Right ventricle myocardium inferior (tissue), 1 donor: Measurements from ENCODE around the gene DDX3Y. TPM values are rescaled to one million over a fixed set of nuclear protein-coding genes. Genes with fewer than 3 reads are reported as not detected.

ENCODE experiments used
- ATAC-seq: fragments of 200-7000 bp; cut with Tn5 transposase; one replicate; pipeline ENCODE4 v1.9.1; 2020; ENCODE audit warnings: mild to moderate bottlenecking, moderate library complexity
- DNase-seq: peaks from one replicate; pipeline ENCODE4 v3.0.0; 2021; ENCODE audit errors: missing footprints
- intact Hi-C: fragments of 100-400 bp; cut with DNase I; formaldehyde crosslinking; loops from one replicate; pipeline ENCODE4 v1.11.0; 2022
- long read RNA-seq: library from polyadenylated mRNA; unstranded; transcript quantifications from one replicate; pipeline ENCODE4 v2.0.0, GENCODE V29; 2021
- total RNA-seq: library from RNA; stranded (reverse); fragmentation: NEBNext Ultra II Directional; extraction: Animal tissue kit (Norgen Biotek cat#: 25700); gene quantifications from one replicate; pipeline ENCODE4 v1.2.1, GENCODE V29; 2021
- donor health status: DM: no; HTN: yes; CAD: no; lungs with severe emphysema.

The DDX3Y gene
- 29.5 TPM for total RNA-seq
- long read RNA-seq, full-length matches to known transcripts, result 12 of 16 reads
- long read RNA-seq, partial matches to known transcripts, result 1 of 16 reads
- long read RNA-seq, other reads (novel, unspliced or antisense), result 3 of 16 reads

- intact Hi-C loops, result no loop called here
- ATAC-seq (peak; percentile 99), DNase-seq (peak; percentile 88)
Measured at GRCh38 chrY:12904618-12905516, at the start of gene DDX3Y. TSS of gene DDX3Y (plus strand) at chrY:12904868. CDS start at chrY:12904937, 69 bp downstream.

DNA sequence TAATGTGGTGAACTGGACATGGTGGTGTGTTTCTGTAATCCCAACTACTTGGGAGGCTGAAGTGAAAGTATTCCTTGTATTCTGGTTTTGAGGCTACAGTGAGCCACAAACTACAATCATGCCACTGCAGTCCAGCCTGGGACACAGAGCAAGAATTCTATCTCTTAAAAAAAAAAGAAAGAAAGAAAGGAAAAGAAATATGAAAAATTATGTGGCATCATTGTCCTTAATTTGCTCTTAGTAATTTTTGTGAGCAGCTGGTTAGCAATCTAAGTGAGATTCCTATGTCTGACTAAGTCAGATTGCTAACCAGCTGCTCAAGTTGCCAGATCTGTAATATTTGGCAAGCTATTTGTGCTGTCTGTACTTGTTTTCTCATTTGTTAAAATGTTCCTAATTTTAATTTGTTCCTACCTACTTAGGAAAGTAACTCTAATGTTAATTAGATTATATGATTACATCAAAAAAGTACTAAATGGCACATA is 48.8 kb upstream of the DDX3Y start:
- ATAC-seq (no peak), DNase-seq (no peak)
- intact Hi-C loops, result no loop called here

DNA sequence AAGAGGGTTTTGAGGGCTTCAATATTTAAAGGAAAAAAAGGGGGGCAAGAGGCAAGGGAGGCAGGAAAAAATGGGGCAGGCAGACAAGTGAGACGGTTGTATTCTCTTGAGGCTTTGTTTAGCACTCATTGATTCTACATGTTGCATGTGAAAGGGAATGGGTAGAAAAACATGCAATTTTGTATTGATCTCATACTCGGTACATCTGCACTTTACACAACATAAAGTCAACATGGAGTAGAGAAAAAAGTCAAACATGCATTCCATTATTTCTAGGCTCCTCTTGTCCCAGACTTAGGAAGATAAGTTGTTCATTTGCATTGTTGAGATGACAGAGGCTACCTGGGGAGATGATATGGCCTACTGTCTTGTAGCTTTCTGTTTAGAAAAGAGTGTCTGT is 36.7 kb upstream of the DDX3Y start:
- ATAC-seq, result no peak
- intact Hi-C loops, result no loop called here
- no peak for DNase-seq

DNA sequence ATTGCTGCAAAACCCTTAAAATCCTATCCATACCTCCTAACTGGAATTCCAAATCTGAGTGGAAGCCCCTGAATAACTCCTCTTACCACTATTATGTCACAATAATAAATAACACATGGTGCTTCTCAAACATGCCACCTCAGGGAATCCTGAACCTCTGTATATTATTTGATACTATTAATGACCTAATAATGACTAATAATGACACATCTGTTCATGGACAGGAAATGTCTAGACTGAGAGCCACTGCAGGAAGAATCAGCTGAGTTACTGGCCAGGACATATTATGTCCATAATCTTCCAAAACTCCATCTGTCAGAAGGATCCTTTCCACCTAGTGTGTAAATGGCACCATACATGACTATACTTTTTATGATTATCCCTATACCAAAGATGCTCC is 7.7 kb upstream of the DDX3Y start:
- intact Hi-C loops, result no loop called here
- ATAC-seq, result no peak

DNA sequence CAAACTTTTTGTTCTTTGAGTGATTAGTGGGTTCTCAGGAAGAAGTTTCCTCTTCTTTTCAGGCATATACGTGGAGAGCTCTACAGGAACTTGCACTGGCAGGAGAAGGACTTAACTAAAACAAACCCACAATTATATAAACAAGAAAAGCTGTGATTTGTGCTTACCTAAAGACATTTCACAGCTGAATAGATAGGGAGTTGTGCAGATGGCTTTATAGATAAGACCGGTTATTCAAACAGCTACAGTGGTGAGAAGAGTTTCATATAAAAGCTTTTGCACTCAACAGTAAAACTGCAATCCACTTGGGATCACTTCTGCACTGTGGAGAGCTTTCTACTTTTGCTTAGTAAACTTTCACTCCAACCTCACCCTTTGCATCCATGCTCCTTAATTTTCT is 6.1 kb upstream of the DDX3Y start:
- intact Hi-C loops, result no loop called here
- DNase-seq (no peak), ATAC-seq (no peak)

More for the DNA sequence above, 7.7 kb upstream of the DDX3Y start:
- no peak for DNase-seq

DNA sequence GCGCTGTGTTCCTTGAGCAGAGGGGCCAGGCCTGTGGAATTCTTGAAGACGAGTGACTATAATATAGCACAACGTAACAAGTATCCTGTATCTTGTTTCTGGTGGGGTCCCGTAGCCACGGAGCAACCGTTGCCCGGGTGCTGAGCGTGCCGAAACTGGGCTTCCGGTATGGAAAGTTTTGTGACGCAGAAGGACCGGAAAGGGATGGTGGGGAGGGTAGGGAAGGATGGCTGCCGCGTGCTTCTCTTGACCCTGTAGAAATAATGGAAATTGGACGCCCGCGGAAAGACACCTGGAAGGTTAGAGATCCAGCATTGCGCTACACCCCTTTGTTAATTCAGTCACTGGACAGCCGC is 827 bp downstream of the DDX3Y start:
- intact Hi-C loops, result no loop called here
- ATAC-seq (peak; percentile 84), DNase-seq (peak; percentile 75)

- intact Hi-C loops, result no loop called here
- no peak for ATAC-seq
- DNase-seq, result no peak
Measured at GRCh38 chrY:12905895-12906294, 1.2 kb downstream of the DDX3Y start.

DNA sequence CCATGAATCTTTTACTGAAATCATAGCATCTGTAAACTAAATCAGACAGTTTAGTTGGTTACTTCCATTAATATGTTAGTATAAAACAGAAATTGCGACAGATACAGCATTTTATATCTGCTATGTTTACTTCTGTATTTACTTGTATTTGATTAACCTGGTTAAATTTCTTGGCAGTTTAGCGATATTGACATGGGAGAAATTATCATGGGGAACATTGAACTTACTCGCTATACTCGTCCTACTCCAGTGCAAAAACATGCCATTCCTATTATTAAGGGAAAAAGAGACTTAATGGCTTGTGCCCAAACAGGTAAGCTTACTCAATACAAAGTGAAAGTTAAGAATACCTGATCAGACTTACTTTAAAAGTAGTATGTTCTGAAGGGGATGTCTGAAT is 8.9 kb downstream of the DDX3Y start:
- intact Hi-C loops, result no loop called here
- no peak for ATAC-seq
- DNase-seq, result no peak

DNA sequence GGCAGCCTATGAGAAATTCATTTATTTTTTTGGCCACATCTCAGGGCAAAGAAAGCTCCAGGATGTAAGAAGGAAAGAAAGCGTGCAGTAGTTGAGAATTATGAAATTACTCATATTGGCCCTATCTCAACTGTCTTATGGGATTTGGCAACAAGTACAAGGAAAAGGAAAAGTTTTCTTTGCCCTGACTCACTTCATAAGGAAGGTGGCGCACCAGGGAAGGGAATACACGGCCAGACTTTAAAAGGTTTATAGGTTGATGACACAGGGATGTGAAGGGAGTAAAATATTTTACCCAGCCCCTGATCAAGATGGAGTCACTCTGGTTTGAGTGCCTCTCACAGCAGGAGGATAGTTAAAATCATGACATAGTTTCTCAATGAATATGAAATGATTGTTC is 23.4 kb downstream of the DDX3Y start:
- DNase-seq, result no peak
- intact Hi-C loops, result no loop called here
- ATAC-seq, result no peak

- intact Hi-C loops, result no loop called here
- ATAC-seq (no peak), DNase-seq (no peak)
Measured at GRCh38 chrY:12941725-12942687, 37.3 kb downstream of the DDX3Y start.

Other genes with a start within 250 kb of the DDX3Y start
- gene USP9Y, start 203.6 kb upstream of the DDX3Y start, total RNA-seq, result 18.7 TPM